ENCODE data around the gene DHX32. TPM values are rescaled to one million over a fixed set of nuclear protein-coding genes. Genes with fewer than 3 reads are reported as not detected.

The DHX32 gene
- total and polyA plus RNA-seq, 2 experiments from 2014 or later: 40.6 to 50.8 TPM

- Histone ChIP-seq H3K4me2 (no peak overlapping the region), H3K4me3 (no peak overlapping the region), H4K20me1 (ENCODE audit: insufficient read depth, poor library complexity, severe bottlenecking) (peaks cover 3% of the 10 kb centered on the region), H3K9me2 (replicated peaks; ENCODE audit: insufficient read depth) (no peaks in the 10 kb centered on the region), H3K79me2 (peaks cover 46% of the 10 kb centered on the region), H3K36me3 (replicated peaks; ENCODE audit: insufficient read depth, low read depth) (no peaks in the 10 kb centered on the region), H3K9me3 (ENCODE audit: low read depth) (no peaks in the 10 kb centered on the region), H2AFZ (no peak overlapping the region), H3K27ac (no peak overlapping the region), H3K4me1 (ENCODE audit: insufficient read depth) (peaks cover 10% of the 10 kb centered on the region), H3K27me3 (no peaks in the 10 kb centered on the region)
- no peak for DNase-seq (ENCODE audit: low spot score)
- WGBS (ENCODE audit: low lambda C conversion rate, missing lambda C conversion rate): 71% methylated on average over 5 of the region's 5 CpGs
- TF ChIP-seq EZH2phosphoT487 (IDR thresholded peaks at IDR 0.05; ENCODE audit: low read depth, severe bottlenecking, unreplicated experiment) (no peak), CTCF (IDR thresholded peaks at IDR 0.05; ENCODE audit: poor library complexity) (no peak), EZH2 (IDR thresholded peaks at IDR 0.05; ENCODE audit: borderline replicate concordance) (no peak)
Observed at GRCh38 chr10:125828311-125828710, 52.8 kb downstream of the DHX32 start.

GRCh38 chr10:125827133-125827532 lies 54.0 kb downstream of the DHX32 start:
- WGBS (ENCODE audit: low lambda C conversion rate, missing lambda C conversion rate): 91% methylated on average over 2 of the region's 2 CpGs

GRCh38 chr10:125824736-125825135 lies 56.4 kb downstream of the DHX32 start:
- no peaks in the 10 kb centered on the region for H3K9me2 ChIP-seq (replicated peaks; ENCODE audit: insufficient read depth)
- peaks cover 17% of the 10 kb centered on the region for H3K4me1 ChIP-seq (ENCODE audit: insufficient read depth)
- DNase-seq (ENCODE audit: low spot score): no peak
- H3K36me3 ChIP-seq (replicated peaks; ENCODE audit: insufficient read depth, low read depth): no peaks in the 10 kb centered on the region
- H3K79me2 ChIP-seq: peaks cover 66% of the 10 kb centered on the region
- WGBS (ENCODE audit: low lambda C conversion rate, missing lambda C conversion rate): 91% methylated on average over 1 of the region's 1 CpG
- H3K9me3 ChIP-seq (ENCODE audit: low read depth): no peaks in the 10 kb centered on the region
- no peak overlapping the region for H2AFZ ChIP-seq
- TF ChIP-seq EZH2phosphoT487 (IDR thresholded peaks at IDR 0.05; ENCODE audit: low read depth, severe bottlenecking, unreplicated experiment): no peak
- H3K4me3 ChIP-seq: peak overlapping the region; percentile 70
- H3K27ac ChIP-seq: no peak overlapping the region
- H3K4me2 ChIP-seq: peak overlapping the region; percentile 99
- peaks cover 3% of the 10 kb centered on the region for H4K20me1 ChIP-seq (ENCODE audit: insufficient read depth, poor library complexity, severe bottlenecking)
- H3K27me3 ChIP-seq: no peaks in the 10 kb centered on the region

More at GRCh38 chr10:125827133-125827532, 54.0 kb downstream of the DHX32 start:
- DNase-seq (ENCODE audit: low spot score): no peak
- Histone ChIP-seq H3K4me2 (no peak overlapping the region), H2AFZ (no peak overlapping the region), H3K79me2 (peaks cover 55% of the 10 kb centered on the region), H3K27me3 (no peaks in the 10 kb centered on the region), H3K36me3 (replicated peaks; ENCODE audit: insufficient read depth, low read depth) (no peaks in the 10 kb centered on the region), H4K20me1 (ENCODE audit: insufficient read depth, poor library complexity, severe bottlenecking) (peaks cover 3% of the 10 kb centered on the region), H3K4me3 (no peak overlapping the region), H3K9me3 (ENCODE audit: low read depth) (no peaks in the 10 kb centered on the region), H3K9me2 (replicated peaks; ENCODE audit: insufficient read depth) (no peaks in the 10 kb centered on the region), H3K27ac (no peak overlapping the region), H3K4me1 (ENCODE audit: insufficient read depth) (peaks cover 10% of the 10 kb centered on the region)
- TF ChIP-seq EZH2 (IDR thresholded peaks at IDR 0.05; ENCODE audit: borderline replicate concordance) (no peak), EZH2phosphoT487 (IDR thresholded peaks at IDR 0.05; ENCODE audit: low read depth, severe bottlenecking, unreplicated experiment) (no peak)

DNA sequence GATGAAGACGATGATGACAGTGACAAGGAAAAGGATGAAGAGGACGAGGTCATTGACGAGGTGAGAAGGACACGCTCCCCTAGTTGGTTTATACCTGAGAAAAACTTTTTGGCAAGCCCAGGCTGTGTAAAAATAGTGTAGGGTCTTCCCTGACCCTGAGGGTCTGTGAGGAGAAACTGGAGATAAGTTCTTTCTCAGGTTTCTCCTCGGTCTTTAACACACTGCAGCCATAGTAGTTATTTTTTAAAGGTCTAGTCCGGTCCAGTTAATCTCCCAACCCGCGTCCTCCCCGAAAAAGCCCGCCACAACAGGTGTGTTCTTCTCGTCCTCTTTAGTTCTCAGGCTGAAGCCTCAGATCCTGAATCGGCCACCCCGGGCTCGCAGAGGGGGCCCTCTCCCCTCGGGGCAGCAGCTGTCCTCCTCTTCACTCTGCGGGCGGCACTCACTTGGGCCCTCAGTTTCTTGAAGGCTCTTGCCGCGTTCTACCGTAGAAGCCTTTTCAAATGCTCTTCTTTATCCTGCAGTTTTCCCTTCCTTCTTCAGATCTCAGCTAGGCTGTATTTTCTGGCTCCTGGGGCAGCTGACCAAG lies 57.3 kb downstream of the DHX32 start:
- Histone ChIP-seq H3K9me2 (replicated peaks; ENCODE audit: insufficient read depth) (no peaks in the 10 kb centered on the region), H3K4me1 (ENCODE audit: insufficient read depth) (peaks cover 17% of the 10 kb centered on the region), H3K27ac (peak overlapping the region; percentile 97), H2AFZ (peak overlapping the region; percentile 92), H3K9me3 (ENCODE audit: low read depth) (no peaks in the 10 kb centered on the region), H3K27me3 (no peaks in the 10 kb centered on the region), H4K20me1 (ENCODE audit: insufficient read depth, poor library complexity, severe bottlenecking) (peaks cover 3% of the 10 kb centered on the region), H3K4me2 (peak overlapping the region; percentile 99), H3K36me3 (replicated peaks; ENCODE audit: insufficient read depth, low read depth) (no peaks in the 10 kb centered on the region), H3K4me3 (peak overlapping the region; percentile 70), H3K79me2 (peaks cover 66% of the 10 kb centered on the region)
- no peak for TF ChIP-seq EZH2 (IDR thresholded peaks at IDR 0.05; ENCODE audit: borderline replicate concordance)
- TF ChIP-seq CTCF (IDR thresholded peaks at IDR 0.05; ENCODE audit: poor library complexity): no peak
- no peak for TF ChIP-seq EZH2phosphoT487 (IDR thresholded peaks at IDR 0.05; ENCODE audit: low read depth, severe bottlenecking, unreplicated experiment)
- peak; percentile 25 for DNase-seq (ENCODE audit: low spot score)
- WGBS (ENCODE audit: low lambda C conversion rate, missing lambda C conversion rate): 2% methylated on average over 20 of the region's 20 CpGs

All from hepatocyte (in vitro differentiated cells).